Psoas muscle (tissue), 8 donors: ENCODE results near the gene GJB6. TPM values are rescaled to one million over a fixed set of nuclear protein-coding genes. Genes with fewer than 3 reads are reported as not detected.
A peak's percentile ranks its signal among the peaks of the same experiment; 100 is the strongest.

Source experiments
- ATAC-seq, 4 donors: fragments of 200-7000 bp; cut with Tn5 transposase; one replicate each; pipeline ENCODE4 v1.9.1; 2020; ENCODE audit warnings: moderate library complexity in 3 of 4, mild to moderate bottlenecking in 2 of 4
- DNase-seq, 2 donors: peaks; one replicate each; pipeline ENCODE4 v3.0.0-alpha.2; 2020
- H3K27ac ChIP-seq: fragments of 200-600 bp; one replicate; pipeline ENCODE4 v1.8.0; 2022
- H3K27me3 ChIP-seq, 3 donors: fragments of 200-600 bp in 1 of 3; one replicate each; pipeline versions ENCODE4 v1.6.1 to v1.8.0; 2013 to 2022; ENCODE audit warnings: low read length in 2 of 3, mild to moderate bottlenecking in 2 of 3, moderate library complexity in 1 of 3; ENCODE audit not compliant: insufficient read depth in 3 of 3
- H3K36me3 ChIP-seq, 2 donors: fragments of 200-600 bp in 1 of 2; one replicate each; pipeline versions ENCODE4 v1.6.1 to v1.8.0; 2013 to 2022; ENCODE audit warnings: low read depth in 1 of 2, mild to moderate bottlenecking in 1 of 2, moderate library complexity in 1 of 2; ENCODE audit not compliant: insufficient read depth in 1 of 2
- H3K4me1 ChIP-seq: fragments of 200-600 bp; one replicate; pipeline ENCODE4 v1.8.0; 2022
- H3K4me3 ChIP-seq: fragments of 200-600 bp; one replicate; pipeline ENCODE4 v1.8.0; 2022; ENCODE audit warnings: mild to moderate bottlenecking
- H3K9me3 ChIP-seq: fragments of 200-600 bp; one replicate; pipeline ENCODE4 v1.8.0; 2022
- CTCF ChIP-seq: fragments of 200-600 bp; IDR thresholded peaks from one replicate; pipeline ENCODE4 v1.8.0; 2022; ENCODE audit warnings: antibody characterized with exemption
- WGBS, 3 donors: extraction: QIAGEN DNeasy Blood & Tissue Kit; methylation state at CpG; one replicate each; pipeline versions ENCODE4 v1.1.6 to v1.1.7; 2013; 5-methylcytosine and 5-hydroxymethylcytosine counted together
- intact Hi-C, 2 donors: fragments of 100-400 bp; cut with DNase I; formaldehyde crosslinking; loops; one replicate each; pipeline versions ENCODE4 v1.11.0 to v1.14.2; 2022
- polyA plus RNA-seq, 3 donors: library from polyadenylated mRNA; stranded (reverse); fragments of 200-250 nt; gene quantifications; one replicate each; pipeline ENCODE4 v1.2.3, GENCODE V29; 2013
- total RNA-seq, 4 donors: library from RNA; stranded (reverse); fragmentation: NEBNext Ultra II Directional in 2 of 4; extraction: Animal tissue kit (Norgen Biotek cat#: 25700) in 2 of 4; gene quantifications; one replicate each; pipeline versions ENCODE4 v1.2.1 to v1.2.4, GENCODE V29; 2021 to 2023
- donor health status: healthy with polysubstance abuse.
- donor health status: DM: no; HTN: no; CAD: no; lungs with moderate emphysema.
- donor health status: Bipolar disorder and iron deficiency.
- donor health status: healthy.
- donor health status: DM: yes; HTN: yes; CAD: no.
- donor health status: DM: no; HTN: no; CAD: no.
- donor health status: DM: no; HTN: no; CAD: no.
- donor health status: DM: yes; HTN: yes; CAD: no.

Gene GJB6
- total and polyA plus RNA-seq, 7 donors = 0.03 TPM; not detected in 6

GRCh38 chr13:20178156-20178555 is 54.0 kb downstream of the GJB6 start:
- ATAC-seq = no peak
- intact Hi-C loops = loop anchor here in 1 of 2 donors (10.0 kb wide), 1 partner anchor 747 kb away; no protein-coding TSS in a partner anchor
- DNase-seq = no peak

GRCh38 chr13:20177049-20177831 is 54.9 kb downstream of the GJB6 start:
- Histone ChIP-seq H3K27me3 (peaks cover 0 to 74% (median 17%) of the 10 kb centered on the region in 3 donors), H3K36me3 (no peaks in the 10 kb centered on the region), H3K27ac (no peak overlapping the region), H3K4me3 (peak overlapping the region; percentile 37), H3K4me1 (no peaks in the 10 kb centered on the region), H3K9me3 (no peaks in the 10 kb centered on the region)
- intact Hi-C loops = loop anchor here in 1 of 2 donors (10.0 kb wide), 1 partner anchor 748 kb away; no protein-coding TSS in a partner anchor
- 29 to 40% (median 35%) methylated on average over 49 to 67 of the region's 67 CpGs for WGBS, 3 donors
- ATAC-seq (peak in 1 of 4 donors; percentile 33), DNase-seq (no peak)
- no peak for TF ChIP-seq CTCF

More at GRCh38 chr13:20178156-20178555, 54.0 kb downstream of the GJB6 start:
- no peaks in the 10 kb centered on the region for H3K36me3 ChIP-seq
- TF ChIP-seq CTCF = no peak
- H3K27ac ChIP-seq = no peak overlapping the region
- H3K4me1 ChIP-seq = no peaks in the 10 kb centered on the region
- no peaks in the 10 kb centered on the region for H3K9me3 ChIP-seq
- H3K27me3 ChIP-seq = peaks cover 0 to 74% (median 17%) of the 10 kb centered on the region in 3 donors
- WGBS, 3 donors = 70 to 82% (median 78%) methylated on average over 5 of the region's 5 CpGs
- no peak overlapping the region for H3K4me3 ChIP-seq

DNA sequence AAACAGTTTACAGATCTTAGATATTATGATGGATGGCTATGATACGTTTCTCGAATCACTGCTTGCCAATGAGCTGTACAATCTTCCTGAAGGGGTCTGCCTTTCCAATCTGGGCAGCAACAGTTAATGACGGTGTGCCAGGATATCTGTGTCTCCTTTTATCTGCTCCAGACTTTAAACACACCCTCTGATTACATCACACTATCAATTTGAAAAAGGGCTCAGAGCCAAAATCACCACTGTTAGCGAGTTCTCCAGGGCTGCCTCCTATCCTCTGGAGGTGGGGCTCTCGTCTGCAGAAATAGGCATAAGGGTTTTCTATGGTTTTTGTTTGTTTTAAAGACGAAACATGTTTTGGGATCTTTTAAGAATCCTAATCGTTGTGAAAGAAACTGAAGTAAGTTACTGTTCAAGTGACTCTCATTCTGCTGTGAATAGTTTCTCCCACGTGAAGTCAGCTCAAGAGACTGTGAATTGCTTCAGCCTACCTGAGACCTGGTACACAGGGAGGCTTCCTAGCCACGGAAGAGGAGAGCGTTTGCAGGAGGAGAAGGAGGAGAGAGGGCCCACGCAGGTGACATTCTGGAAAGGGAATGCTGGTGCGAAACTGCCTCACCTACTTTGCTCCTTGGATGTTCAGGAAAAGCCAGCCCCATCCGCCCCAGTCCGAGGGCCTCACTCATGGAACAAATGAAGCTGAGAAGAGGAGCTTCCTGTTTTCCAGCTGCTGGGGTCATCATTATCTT is 56.0 kb downstream of the GJB6 start:
- 78 to 79% (median 78%) methylated on average over 14 of the region's 14 CpGs for WGBS, 3 donors
- Histone ChIP-seq H3K9me3 (no peaks in the 10 kb centered on the region), H3K4me1 (no peaks in the 10 kb centered on the region), H3K36me3 (no peaks in the 10 kb centered on the region), H3K27me3 (peaks cover 0 to 69% (median 15%) of the 10 kb centered on the region in 3 donors), H3K27ac (no peak overlapping the region), H3K4me3 (no peak overlapping the region)
- DNase-seq (no peak), ATAC-seq (no peak)
- intact Hi-C loops = loop anchor here in 1 of 2 donors (10.0 kb wide), 1 partner anchor 749 kb away; no protein-coding TSS in a partner anchor
- no peak for TF ChIP-seq CTCF

DNA sequence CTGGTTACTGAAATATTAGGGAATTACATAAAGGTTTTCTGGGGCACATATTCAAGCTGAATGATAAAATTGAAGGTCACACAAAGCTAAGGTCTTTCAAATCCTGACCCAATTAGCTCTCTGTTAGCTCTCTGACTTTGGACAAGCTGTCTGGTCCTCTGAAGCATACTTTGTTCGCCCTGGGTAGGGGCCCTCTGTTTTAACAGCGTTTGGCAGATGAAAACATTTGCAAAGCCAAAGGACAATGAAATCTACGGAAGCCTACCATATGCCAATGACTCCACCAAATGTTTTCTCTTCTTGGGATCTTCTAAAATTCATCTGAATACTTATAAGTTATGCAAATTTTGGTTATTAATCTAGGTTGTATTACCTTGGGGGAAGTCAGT is 56.7 kb downstream of the GJB6 start:
- Histone ChIP-seq H3K27me3 (peaks cover 0 to 69% (median 15%) of the 10 kb centered on the region in 3 donors), H3K9me3 (no peaks in the 10 kb centered on the region), H3K4me3 (no peak overlapping the region), H3K36me3 (no peaks in the 10 kb centered on the region), H3K27ac (no peak overlapping the region), H3K4me1 (no peaks in the 10 kb centered on the region)
- no peak for TF ChIP-seq CTCF
- WGBS, 3 donors = 77 to 78% (median 78%) methylated on average over 3 of the region's 3 CpGs
- ATAC-seq = no peak
- no peak for DNase-seq
- intact Hi-C loops = loop anchor here in 1 of 2 donors (10.0 kb wide), 1 partner anchor 749 kb away; no protein-coding TSS in a partner anchor
